H9 (cell line): ENCODE results near the gene MAGI1. TPM values are rescaled to one million over a fixed set of nuclear protein-coding genes. Genes with fewer than 3 reads are reported as not detected.

Experiments
- DNase-seq: peaks from one replicate; pipeline ENCODE4 v3.0.0-alpha.2; 2017
- H2AFZ ChIP-seq: one replicate; pipeline ENCODE4 v1.6.1; 2013; ENCODE audit warnings: mild to moderate bottlenecking, low read length, control low read depth, moderate library complexity
- H2AK5ac ChIP-seq: 2 replicates; pipeline ENCODE4 v1.6.1; 2013; ENCODE audit warnings: low read length, control low read depth, mixed read lengths; ENCODE audit not compliant: insufficient read length
- H2BK120ac ChIP-seq: one replicate; pipeline ENCODE4 v1.6.1; 2013; ENCODE audit warnings: low read depth, mild to moderate bottlenecking, low read length, control low read depth, inconsistent platforms; ENCODE audit not compliant: poor library complexity, severe bottlenecking
- H2BK12ac ChIP-seq: 2 replicates; pipeline ENCODE4 v1.6.1; 2013; ENCODE audit warnings: low read length, control low read depth, mixed read lengths, low read depth; ENCODE audit not compliant: insufficient read length
- H2BK15ac ChIP-seq: 2 replicates; pipeline ENCODE4 v1.6.1; 2013; ENCODE audit warnings: low read depth, low read length, control low read depth
- H2BK20ac ChIP-seq: one replicate; pipeline ENCODE4 v1.6.1; 2013; ENCODE audit warnings: low read depth, mild to moderate bottlenecking, low read length, control low read depth, inconsistent platforms; ENCODE audit not compliant: poor library complexity, severe bottlenecking
- H2BK5ac ChIP-seq: 2 replicates; pipeline ENCODE4 v1.6.1; 2013; ENCODE audit warnings: low read length, control low read depth, mixed read lengths; ENCODE audit not compliant: insufficient read length
- H3K14ac ChIP-seq: 2 replicates; pipeline ENCODE4 v1.6.1; 2013; ENCODE audit warnings: low read length, control low read depth; ENCODE audit not compliant: insufficient read depth
- H3K18ac ChIP-seq: 2 replicates; pipeline ENCODE4 v1.6.1; 2013; ENCODE audit warnings: low read depth, mild to moderate bottlenecking, mixed read lengths, low read length, control low read depth; ENCODE audit not compliant: insufficient read length
- H3K23ac ChIP-seq: 2 replicates; pipeline ENCODE4 v1.6.1; 2013; ENCODE audit warnings: low read length, control low read depth, mixed read lengths, low read depth; ENCODE audit not compliant: insufficient read length
- H3K23me2 ChIP-seq: 2 replicates; pipeline ENCODE4 v1.6.1; 2013; ENCODE audit warnings: low read depth, mild to moderate bottlenecking, mixed read lengths, low read length, control low read depth; ENCODE audit not compliant: insufficient read length, poor library complexity, severe bottlenecking
- H3K27ac ChIP-seq: 2 replicates; pipeline ENCODE4 v1.5.1; 2013; ENCODE audit warnings: low read length, control low read depth, mixed read lengths, low read depth; ENCODE audit not compliant: insufficient read length
- H3K27me3 ChIP-seq: 2 replicates; pipeline ENCODE4 v1.6.1; 2013; ENCODE audit warnings: low read length, control low read depth, inconsistent platforms; ENCODE audit not compliant: insufficient read depth
- H3K4ac ChIP-seq: 2 replicates; pipeline ENCODE4 v1.6.1; 2013; ENCODE audit warnings: low read depth, mild to moderate bottlenecking, control low read depth, inconsistent platforms, low read length, moderate library complexity
- H3K4me1 ChIP-seq: 2 replicates; pipeline ENCODE4 v1.6.1; 2013; ENCODE audit warnings: low read length, control low read depth, inconsistent platforms; ENCODE audit not compliant: insufficient read depth
- H3K4me2 ChIP-seq: 2 replicates; pipeline ENCODE4 v1.6.1; 2013; ENCODE audit warnings: low read length, control low read depth, mixed read lengths; ENCODE audit not compliant: insufficient read length, insufficient read depth
- H3K56ac ChIP-seq: 2 replicates; pipeline ENCODE4 v1.6.1; 2013; ENCODE audit warnings: low read depth, mild to moderate bottlenecking, mixed read lengths, low read length, control low read depth; ENCODE audit not compliant: insufficient read length
- H3K79me1 ChIP-seq: 2 replicates; pipeline ENCODE4 v1.6.1; 2013; ENCODE audit warnings: low read depth, mild to moderate bottlenecking, moderate library complexity, low read length, control low read depth, inconsistent platforms; ENCODE audit not compliant: insufficient read depth, poor library complexity, severe bottlenecking
- H3K79me2 ChIP-seq: 2 replicates; pipeline ENCODE4 v1.6.1; 2013; ENCODE audit warnings: low read length, control low read depth, inconsistent platforms; ENCODE audit not compliant: insufficient read depth
- H3K9ac ChIP-seq: 2 replicates; pipeline ENCODE4 v1.6.1; 2013; ENCODE audit warnings: low read length, control low read depth, mixed read lengths; ENCODE audit not compliant: insufficient read length; ENCODE audit errors: extremely low read depth
- H3K9me3 ChIP-seq: one replicate; pipeline ENCODE4 v1.6.1; 2013; ENCODE audit warnings: low read depth, low read length, inconsistent platforms; ENCODE audit not compliant: control insufficient read depth
- H3T11ph ChIP-seq: one replicate; pipeline ENCODE4 v1.6.1; 2013; ENCODE audit warnings: mild to moderate bottlenecking, low read length, control low read depth, inconsistent platforms
- H4K20me1 ChIP-seq: one replicate; pipeline ENCODE4 v1.6.1; 2013; ENCODE audit not compliant: control insufficient read depth, insufficient read length, insufficient read depth
- H4K5ac ChIP-seq: 2 replicates; pipeline ENCODE4 v1.6.1; 2013; ENCODE audit warnings: low read depth, mild to moderate bottlenecking, mixed read lengths, low read length, control low read depth; ENCODE audit not compliant: insufficient read length
- H4K8ac ChIP-seq: replicated peaks from 2 replicates; pipeline ENCODE4 v1.6.1; 2013; ENCODE audit warnings: low read length, control low read depth, mixed read lengths, low read depth; ENCODE audit not compliant: insufficient read length
- H4K91ac ChIP-seq: 2 replicates; pipeline ENCODE4 v1.6.1; 2013; ENCODE audit warnings: low read depth, mild to moderate bottlenecking, moderate library complexity, mixed read lengths, low read length, control low read depth; ENCODE audit not compliant: insufficient read length
- H3K27ac Mint-ChIP-seq, 3 experiments: 2 replicates in 2 of 3; 3 replicates in 1 of 3; pipeline ENCODE4 v1.8.0; 2020 to 2021; ENCODE audit warnings: mixed read lengths in 3 of 3, mild to moderate bottlenecking in 1 of 3, moderate library complexity in 1 of 3
- H3K27me3 Mint-ChIP-seq: 2 replicates; pipeline ENCODE4 v1.8.0; 2021; ENCODE audit warnings: low read depth, mild to moderate bottlenecking, moderate library complexity, mixed read lengths
- H3K36me3 Mint-ChIP-seq, 3 experiments: 2 replicates in 2 of 3; 3 replicates in 1 of 3; pipeline ENCODE4 v1.8.0; 2020 to 2021; ENCODE audit warnings: low read depth in 3 of 3, mixed read lengths in 3 of 3; ENCODE audit not compliant: insufficient read depth in 1 of 3
- H3K4me1 Mint-ChIP-seq, 2 experiments: 2 replicates each; pipeline ENCODE4 v1.8.0; 2020; ENCODE audit warnings: mixed read lengths in 2 of 2
- H3K4me3 Mint-ChIP-seq, 2 experiments: 2 replicates in 1 of 2; 3 replicates in 1 of 2; pipeline ENCODE4 v1.8.0; 2020 to 2021; ENCODE audit warnings: mild to moderate bottlenecking in 2 of 2, mixed read lengths in 2 of 2, moderate library complexity in 1 of 2
- H3K9me3 Mint-ChIP-seq, 2 experiments: 2 replicates in 1 of 2; 3 replicates in 1 of 2; pipeline ENCODE4 v1.8.0; 2020; ENCODE audit warnings: mild to moderate bottlenecking in 2 of 2, mixed read lengths in 2 of 2, moderate library complexity in 1 of 2
- WGBS: extraction: QIAGEN DNeasy Blood & Tissue Kit; methylation state at CpG from one replicate; pipeline ENCODE4 v1.1.7; 2013; ENCODE audit warnings: missing lambda C conversion rate, low lambda C conversion rate, mixed read lengths; ENCODE audit not compliant: insufficient read length; ENCODE audit errors: extremely low coverage; 5-methylcytosine and 5-hydroxymethylcytosine counted together
- total RNA-seq: library from RNA; stranded (reverse); gene quantifications from 2 replicates; pipeline ENCODE4 v1.2.1, GENCODE V29; 2021
- TF ChIP-seq, protein P1 (sequence below): fragments of 200-600 bp; sonication (generic); conservative IDR thresholded peaks from 3 replicates; pipeline ENCODE4 v1.8.0; 2021; ENCODE audit warnings: antibody characterized with exemption, mild to moderate bottlenecking

MAGI1 gene
- total RNA-seq, 1 experiment from 2014 or later = 65.7 TPM

DNA sequence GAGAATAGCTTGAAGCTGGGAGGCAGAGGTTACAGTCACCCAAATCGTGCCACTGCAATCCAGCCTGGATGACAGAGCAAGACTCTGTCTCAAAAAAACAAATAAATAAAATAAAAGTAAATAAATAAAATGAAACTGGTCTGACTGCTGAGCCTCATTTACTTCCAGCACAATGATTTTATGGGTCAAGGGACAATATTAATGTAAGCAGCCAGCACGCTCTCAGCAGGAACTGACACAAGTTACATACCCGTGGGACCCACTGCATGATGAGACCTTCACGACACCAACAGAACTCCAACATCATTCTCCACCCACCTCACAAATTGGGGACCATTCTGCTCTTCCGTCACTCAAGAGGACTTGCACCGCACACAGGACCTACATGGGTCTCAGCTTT lies 230.3 kb downstream of the MAGI1 start:
- no peak overlapping the region for H2BK15ac ChIP-seq
- H3K27ac Mint-ChIP-seq = no peak overlapping the region
- no peaks in the 10 kb centered on the region for H3K4me1 ChIP-seq
- H3K4ac ChIP-seq = no peak overlapping the region
- H3K9me3 Mint-ChIP-seq = peaks cover 10 to 13% of the 10 kb centered on the region in 2 experiments; a peak in 4 of 5 replicates
- H3K18ac ChIP-seq = no peak overlapping the region
- DNase-seq = no peak
- H4K20me1 ChIP-seq = no peaks in the 10 kb centered on the region
- no peak overlapping the region for H3T11ph ChIP-seq
- no peaks in the 10 kb centered on the region for H3K27me3 Mint-ChIP-seq
- no peak overlapping the region for H4K5ac ChIP-seq
- H3K23ac ChIP-seq = no peak overlapping the region
- no peak overlapping the region for H2BK12ac ChIP-seq
- peaks cover 20 to 27% of the 10 kb centered on the region in 2 experiments for H3K4me1 Mint-ChIP-seq
- TF ChIP-seq, protein P1, sequence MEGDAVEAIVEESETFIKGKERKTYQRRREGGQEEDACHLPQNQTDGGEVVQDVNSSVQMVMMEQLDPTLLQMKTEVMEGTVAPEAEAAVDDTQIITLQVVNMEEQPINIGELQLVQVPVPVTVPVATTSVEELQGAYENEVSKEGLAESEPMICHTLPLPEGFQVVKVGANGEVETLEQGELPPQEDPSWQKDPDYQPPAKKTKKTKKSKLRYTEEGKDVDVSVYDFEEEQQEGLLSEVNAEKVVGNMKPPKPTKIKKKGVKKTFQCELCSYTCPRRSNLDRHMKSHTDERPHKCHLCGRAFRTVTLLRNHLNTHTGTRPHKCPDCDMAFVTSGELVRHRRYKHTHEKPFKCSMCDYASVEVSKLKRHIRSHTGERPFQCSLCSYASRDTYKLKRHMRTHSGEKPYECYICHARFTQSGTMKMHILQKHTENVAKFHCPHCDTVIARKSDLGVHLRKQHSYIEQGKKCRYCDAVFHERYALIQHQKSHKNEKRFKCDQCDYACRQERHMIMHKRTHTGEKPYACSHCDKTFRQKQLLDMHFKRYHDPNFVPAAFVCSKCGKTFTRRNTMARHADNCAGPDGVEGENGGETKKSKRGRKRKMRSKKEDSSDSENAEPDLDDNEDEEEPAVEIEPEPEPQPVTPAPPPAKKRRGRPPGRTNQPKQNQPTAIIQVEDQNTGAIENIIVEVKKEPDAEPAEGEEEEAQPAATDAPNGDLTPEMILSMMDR = no peak
- WGBS = no CpG with 5 or more reads among the region's 6 CpGs
- no peak overlapping the region for H3K14ac ChIP-seq
- H4K91ac ChIP-seq = no peak overlapping the region
- no peak overlapping the region for H3K4me3 Mint-ChIP-seq
- H3K27ac ChIP-seq = no peak overlapping the region
- no peak overlapping the region for H2AFZ ChIP-seq
- no peaks in the 10 kb centered on the region for H3K9me3 ChIP-seq
- H3K56ac ChIP-seq = no peak overlapping the region
- H3K27me3 ChIP-seq = no peaks in the 10 kb centered on the region
- H4K8ac ChIP-seq = no peak overlapping the region
- H3K79me2 ChIP-seq = no peaks in the 10 kb centered on the region
- H2BK20ac ChIP-seq = no peak overlapping the region
- H2AK5ac ChIP-seq = no peak overlapping the region
- no peak overlapping the region for H2BK5ac ChIP-seq
- H3K23me2 ChIP-seq = no peaks in the 10 kb centered on the region
- no peak overlapping the region for H3K4me2 ChIP-seq
- no peaks in the 10 kb centered on the region for H3K79me1 ChIP-seq
- H2BK120ac ChIP-seq = no peak overlapping the region
- peaks cover 0 to 13% (median 11%) of the 10 kb centered on the region in 3 experiments; a peak in 4 of 7 replicates for H3K36me3 Mint-ChIP-seq
- H3K9ac ChIP-seq = no peak overlapping the region
